Measurements from ENCODE around the gene VPS37B.

Gene VPS37B

DNA sequence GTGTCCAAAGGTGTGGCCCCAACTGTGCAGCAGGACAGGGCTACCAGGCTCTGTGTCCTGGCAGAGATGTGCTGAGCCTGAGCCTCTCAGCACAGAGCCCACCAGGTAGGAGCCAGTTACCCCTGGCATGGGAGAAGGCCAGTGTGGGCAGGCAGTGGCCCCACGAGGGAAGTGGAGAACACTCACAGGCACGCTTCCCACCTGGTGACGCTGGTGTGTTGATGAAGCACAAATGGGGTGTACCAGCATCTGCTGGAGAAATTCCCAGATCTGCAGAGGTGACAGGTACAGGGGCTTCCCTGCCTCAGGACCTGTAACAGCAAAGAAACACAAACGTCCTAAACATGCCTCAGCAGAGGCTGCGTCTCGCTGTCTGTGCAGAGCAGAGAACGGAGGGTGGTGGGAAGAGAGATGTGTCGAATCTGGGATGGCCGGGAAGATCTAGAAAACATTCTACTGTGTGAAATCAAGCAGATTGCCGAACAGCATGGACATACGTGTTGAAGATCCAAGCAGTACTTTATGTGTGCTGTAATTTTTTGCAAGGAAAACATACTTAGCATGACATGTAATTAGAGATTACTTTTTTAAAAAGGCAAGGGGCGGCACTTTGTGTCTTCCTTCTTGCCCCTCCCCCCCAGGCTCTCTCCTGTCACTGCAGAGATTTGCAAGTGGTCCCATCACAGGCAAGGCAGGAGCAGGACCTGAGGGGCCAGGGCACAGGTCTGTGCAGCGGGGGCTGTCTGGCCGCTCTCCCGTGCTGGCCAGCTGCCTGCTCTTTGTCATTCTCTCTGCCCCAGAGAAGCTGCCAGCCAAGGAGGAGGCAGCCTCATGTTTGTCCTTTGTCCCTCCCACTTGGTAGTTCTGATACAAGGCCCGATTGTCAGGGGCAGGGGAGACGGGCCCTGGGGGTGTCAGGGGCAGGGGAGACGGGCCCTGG is 43.3 kb downstream of the VPS37B start:
- DNase-seq (ENCODE audit: low read depth in 2 of 2), result no peak

DNA sequence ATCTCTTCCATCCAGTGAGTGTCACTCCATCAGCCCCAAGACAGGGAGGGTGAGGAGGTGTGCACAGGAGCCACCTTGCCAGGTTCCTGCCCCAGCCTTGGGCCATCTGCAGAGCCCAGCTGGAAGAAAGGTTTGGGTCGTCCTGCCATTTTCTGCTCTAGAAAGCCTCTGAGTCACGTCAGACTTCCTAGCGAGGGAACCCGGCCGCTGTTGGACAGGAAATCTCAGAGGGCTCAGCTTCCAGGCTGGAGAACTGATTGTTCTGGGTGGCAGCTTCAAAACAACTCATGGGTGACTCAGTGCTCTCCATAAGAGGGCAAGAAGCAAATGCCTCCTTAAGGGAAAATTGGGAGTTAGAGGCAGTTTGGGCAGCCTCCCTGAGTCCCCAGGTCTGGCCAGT is 44.1 kb downstream of the VPS37B start:
- DNase-seq (ENCODE audit: low read depth in 2 of 2), result no peak

DNA sequence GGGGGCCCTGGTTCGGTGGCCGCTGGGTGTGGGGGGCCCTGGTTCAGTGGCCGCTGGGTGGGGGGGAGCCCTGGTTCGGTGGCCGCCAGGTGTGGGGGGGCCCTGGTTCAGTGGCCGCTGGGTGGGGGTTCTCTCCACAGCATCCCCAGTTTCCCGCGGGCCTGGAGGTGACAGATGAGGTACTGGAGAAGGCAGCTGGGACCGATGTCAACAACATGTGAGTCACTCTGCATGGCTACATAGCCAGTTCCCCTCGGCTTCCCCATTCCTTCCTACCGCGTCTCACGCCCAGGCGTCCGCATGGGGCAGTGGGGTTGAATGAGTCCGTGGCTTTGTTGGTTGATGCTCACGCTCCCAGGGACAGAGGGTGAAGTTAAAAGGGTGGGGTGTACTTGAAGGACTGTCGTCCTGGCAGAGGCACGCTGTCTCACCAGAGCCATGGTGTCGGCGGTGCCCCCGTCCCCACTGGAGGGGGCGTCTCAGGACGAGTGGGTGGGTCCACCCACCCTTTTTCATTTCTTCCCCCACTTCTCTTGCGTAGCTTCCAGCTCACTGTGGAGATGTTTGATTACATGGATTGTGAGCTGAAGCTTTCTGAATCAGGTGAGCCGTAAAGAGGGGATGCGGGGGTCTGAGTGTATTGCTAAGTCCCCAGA is 45.1 kb downstream of the VPS37B start:
- DNase-seq (ENCODE audit: low read depth in 2 of 2), result no peak

DNA sequence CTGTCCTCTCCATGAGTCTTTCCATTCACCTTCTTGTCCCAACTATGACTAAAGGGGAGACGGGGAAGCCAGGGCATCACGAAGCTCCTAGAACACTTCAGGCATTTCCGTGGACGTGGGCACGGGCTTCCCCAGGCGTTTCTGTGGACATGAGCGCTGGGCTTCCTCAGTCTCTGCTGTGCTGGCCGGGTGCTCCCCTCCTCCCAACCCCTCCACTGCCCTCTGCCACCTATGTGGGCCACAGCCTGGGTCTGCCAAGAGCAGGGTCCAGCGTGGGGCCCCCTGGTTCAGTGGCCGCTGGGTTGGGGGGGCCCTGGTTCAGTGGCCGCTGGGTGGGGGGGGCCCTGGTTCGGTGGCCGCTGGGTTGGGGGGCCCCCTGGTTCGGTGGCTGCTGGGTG is 45.9 kb downstream of the VPS37B start:
- DNase-seq (ENCODE audit: low read depth in 2 of 2), result no peak

DNA sequence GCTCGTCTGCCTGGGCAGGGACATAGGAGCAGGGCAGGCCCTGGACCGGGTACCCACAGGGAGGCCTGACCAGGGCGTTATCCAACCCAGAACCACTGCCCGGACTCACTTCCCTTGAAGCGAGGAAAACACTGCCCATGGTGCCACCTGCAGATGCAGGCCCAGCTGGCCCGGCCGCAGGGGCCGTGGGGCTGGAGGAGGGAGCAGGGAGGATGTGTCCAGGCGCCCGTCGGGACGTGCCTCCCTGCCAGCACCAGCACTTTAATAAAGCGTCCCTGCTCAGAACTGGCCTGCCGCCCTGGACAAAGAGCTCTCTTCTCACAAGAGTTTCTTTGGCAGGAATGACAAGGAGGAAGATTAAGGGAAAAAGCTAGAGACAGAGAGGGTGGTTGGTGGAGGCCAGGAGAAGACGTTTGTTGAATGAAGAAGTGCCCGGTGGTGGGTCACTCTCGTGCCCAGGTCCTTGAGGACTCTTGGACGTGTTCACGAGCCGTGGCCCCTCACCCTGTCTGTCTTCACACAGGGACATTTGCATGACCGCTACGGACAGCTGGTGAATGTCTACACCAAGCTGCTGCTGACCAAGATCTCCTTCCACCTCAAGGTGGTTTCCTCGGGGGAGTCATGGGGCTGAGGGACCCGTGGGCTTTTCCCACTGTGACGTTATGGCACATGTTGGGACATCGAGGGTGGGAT is 46.4 kb downstream of the VPS37B start:
- no peak for DNase-seq (ENCODE audit: low read depth in 2 of 2)

DNA sequence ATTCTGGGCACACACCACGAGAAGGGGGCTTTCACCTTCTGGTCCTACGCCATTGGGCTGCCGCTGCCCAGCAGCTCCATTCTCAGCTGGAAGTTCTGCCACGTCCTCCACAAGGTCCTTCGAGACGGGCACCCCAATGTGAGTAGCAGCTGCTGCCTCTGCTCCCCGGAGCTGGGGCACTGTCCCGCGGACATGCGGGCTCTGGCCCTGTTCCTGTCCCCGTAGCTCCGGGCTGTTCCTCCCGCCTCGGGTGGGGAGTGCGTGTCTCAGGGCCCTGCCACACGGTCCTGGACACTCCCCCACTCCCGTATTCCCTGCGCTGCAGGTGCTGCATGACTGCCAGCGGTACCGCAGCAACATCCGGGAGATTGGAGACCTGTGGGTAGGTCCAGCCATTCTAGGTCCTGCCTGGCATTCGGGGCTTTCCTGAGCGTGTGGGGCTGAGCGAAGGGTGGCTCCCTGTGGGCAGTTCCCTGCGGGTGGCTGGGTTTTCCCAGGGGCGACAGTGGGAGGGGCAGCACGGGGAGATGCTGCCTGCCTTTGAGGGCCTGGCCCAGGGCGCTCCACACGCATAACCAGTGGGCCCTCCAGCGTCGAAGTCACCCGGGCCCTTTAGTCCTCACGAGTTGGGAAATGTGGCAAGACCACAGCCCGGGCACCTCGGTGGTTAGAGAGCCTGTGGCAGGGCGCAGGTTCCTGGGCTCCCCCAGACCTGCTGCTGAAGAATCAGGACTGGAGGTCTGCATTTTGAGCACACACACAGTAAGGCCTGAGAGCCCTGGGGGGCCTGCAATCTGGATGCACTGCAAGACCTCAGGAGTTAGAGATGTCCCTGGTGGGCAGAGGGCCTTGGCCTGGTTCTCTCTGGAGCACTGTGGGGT is 47.2 kb downstream of the VPS37B start:
- no peak for DNase-seq (ENCODE audit: low read depth in 2 of 2)

DNA sequence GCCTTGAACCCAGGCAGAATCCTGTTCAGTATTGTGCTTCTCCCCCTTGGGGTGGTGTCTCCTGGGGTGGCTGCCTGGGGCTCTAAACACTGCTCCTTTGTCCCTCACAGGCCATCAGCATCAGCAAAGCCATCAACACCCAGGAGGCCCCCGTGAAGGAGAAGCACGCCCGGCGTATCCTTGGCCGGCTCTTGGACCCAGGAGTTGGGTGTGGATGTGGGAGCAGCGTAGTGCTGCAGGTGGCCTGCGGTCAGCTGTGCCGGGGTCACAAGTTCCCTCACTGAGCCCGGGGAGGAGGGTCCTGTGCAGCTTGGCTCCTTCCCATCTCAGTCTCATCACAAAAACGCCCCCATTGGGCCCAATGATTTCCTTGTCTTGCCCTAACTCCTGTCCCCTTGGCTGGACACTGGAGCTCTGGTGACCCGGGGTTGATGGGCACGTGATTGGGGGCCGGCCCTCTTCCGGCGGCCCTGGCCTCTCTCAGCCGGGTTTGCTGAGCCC is 48.0 kb downstream of the VPS37B start:
- no peak for DNase-seq (ENCODE audit: low read depth in 2 of 2)

DNA sequence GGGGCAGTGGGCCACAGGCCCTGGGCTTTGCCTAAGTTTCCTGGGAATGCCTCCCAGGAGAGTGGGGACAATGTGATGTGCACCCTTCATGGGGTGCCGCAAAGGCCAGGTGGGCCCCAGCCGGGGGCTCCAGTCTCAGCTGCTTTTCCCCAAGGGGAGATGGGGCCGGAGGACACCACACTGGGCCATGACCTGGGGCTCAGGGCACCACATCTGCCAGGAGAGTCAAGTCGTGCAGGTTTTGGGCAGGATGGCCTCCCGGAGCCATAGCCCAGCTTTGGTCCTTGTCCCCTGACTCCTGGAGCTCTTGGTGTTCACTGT is 48.4 kb downstream of the VPS37B start:
- DNase-seq (ENCODE audit: low read depth in 2 of 2), result no peak

DNA sequence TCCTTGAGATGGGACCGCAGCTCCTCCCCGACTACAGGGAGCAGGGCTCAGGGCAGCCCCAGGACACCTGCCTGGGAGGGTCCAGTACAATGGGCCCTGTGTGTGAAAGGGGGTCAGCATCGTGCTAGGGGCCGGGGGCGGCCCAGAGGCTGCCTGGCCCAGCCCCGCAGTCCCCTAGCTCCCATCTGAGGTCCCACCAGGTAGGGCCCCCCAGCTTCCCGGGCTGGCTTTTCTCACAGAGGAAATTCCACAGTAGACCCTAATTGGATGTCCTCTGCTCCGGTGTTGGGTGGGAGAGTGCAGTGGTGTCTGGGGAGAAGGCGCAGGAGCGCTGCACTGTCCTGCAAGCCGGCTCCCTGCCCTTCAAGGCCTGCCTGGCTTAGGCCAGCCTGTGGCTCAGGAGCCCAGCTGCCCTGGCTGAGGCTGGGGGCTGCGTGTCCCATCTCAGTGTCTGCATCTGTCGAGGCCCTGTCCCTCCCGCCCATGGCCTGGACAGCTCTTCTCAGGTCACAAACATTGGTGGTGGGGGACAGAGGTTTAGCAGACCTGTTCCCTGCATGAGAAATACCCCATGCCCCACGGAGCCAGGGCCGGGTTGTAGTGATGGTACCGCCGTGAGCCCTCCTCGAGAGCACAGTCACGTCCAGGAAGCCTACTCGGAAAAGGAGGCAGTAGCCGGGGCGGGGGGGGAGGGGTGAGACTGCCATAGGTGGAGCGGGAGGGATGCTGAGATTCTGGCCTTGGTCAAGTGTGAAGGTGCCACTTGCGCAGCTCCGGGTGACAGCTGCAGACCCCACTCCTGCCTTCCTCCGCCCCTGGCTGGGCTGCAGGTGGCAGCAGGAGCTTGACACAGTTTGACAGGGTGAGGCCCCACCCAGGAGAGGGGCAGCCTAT is 49.1 kb downstream of the VPS37B start:
- no peak for DNase-seq (ENCODE audit: low read depth in 2 of 2)

DNA sequence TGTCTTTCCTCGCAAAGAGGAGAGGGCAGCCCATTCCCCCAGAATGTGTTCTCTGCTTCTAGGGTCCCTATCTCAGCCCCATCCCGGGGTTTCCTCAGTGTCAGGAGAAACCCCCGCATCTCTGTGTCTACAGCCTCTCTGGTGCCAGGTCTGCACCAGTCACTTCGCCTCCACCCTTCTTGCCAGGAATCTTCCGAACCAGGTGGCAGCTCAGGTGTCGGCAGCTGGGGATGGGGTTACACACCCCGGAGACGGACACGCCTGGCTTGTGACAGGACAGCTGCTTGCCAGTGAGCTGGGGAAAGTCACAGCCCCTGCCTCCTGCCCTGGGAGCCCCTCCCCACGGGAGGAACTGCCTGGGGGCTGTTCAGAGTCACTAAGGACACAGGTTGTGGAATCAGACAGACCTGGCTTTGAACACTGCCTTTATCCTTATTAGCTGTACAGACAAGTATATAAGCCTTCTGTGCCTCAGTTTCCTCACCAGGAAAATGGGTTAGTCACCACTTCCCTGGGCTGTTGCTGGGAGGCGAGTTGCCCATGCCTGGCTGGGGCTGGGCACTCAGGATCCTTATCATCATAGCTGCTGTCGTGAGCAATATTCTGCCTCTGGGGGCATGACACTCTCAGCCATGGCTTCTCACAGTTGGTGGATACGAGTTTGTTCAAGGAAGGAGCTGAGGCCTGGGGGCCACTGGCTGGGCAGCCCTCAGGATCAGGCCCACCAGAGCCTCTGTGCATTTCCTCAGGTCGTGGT is 49.9 kb downstream of the VPS37B start:
- no peak for DNase-seq (ENCODE audit: low read depth in 2 of 2)

DNA sequence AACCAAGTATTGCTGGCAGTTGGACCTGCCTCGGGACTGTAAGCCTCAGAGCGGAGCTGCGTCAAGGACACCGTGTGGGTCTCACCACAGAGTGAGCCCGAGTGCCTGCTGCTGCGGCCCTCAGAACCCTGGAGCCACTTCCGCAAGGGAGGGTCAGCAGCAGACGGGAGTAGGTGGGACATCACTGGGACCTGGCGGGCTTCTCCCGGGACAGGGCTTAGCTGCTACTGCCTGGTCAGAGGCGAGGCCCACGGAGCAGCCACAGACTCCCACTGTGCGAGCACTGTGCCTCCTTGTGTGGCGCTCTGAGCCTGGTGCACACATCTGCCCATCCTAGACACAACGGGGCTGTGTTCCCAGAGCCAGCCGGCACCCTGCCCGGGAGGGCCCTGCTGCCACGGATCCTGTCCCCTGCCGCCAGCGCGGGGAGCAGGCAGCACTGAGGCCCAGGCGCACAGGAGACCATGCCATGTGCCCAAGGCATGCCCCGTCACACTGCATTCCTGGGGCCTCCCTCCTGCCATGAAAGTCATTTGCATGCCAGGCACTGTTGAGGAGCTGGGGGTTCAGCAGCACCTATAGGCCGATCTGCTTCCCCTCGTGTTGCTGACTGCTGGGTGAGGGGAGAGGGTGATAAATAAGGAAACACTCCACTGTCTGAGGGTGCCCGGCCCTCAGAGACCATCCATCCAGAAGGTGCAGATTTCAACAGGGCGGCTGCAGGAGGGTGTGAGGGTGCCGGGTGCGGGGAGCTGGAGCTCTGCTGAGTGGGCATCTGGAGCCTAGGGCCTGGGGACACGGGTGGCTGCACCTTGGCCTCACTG is 50.7 kb downstream of the VPS37B start:
- no peak for DNase-seq (ENCODE audit: low read depth in 2 of 2)

DNA sequence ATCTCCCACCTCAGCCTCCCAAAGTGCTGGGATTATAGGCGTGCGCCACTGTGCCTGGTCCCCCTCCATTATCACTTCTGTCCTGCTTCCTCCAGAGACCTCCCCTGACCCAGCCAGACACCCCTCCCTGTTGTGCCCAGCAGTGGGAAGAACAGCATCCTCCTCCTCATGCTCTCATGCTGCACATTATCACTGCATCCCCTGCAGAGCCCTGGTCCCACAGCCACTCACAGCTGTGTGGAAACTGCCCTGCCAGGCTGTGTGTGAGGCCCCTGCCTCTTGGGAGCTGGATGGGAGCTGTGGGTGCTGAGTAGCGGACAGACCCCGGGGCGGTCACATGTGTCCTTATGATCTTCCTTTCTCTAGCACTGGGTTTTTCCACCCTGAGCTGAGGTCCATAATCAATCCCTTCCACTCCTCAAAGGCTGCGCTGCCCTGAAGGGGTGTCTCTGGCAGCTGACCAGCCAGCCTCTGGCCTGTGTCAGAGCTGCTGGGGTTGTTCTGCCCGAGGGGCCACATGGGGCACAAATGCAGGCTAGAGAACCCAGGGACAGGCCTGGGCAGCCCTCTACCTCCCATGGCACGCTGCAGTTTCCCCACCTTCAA is 51.5 kb downstream of the VPS37B start:
- DNase-seq (ENCODE audit: low read depth in 2 of 2), result no peak

DNA sequence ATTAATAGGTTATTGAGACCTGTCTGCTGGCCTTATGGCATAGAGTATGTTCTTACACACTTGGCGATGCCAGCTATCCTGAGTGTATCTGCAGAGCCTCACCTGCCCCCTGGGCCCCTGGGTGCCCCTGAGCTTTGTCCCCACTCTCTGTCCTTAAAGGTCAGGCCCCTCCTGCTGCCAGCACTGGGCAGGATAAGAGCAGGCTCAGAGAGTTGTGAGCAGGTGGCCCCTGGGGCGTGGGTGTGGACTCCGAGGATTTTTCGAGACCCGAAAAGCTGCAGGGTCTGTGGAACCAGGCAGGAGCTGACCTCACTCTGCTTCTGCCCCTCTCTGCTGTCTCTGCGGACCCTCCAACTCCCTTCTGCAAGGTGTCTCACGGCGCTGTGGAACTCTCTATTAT is 52.5 kb downstream of the VPS37B start:
- no peak for DNase-seq (ENCODE audit: low read depth in 2 of 2)

DNA sequence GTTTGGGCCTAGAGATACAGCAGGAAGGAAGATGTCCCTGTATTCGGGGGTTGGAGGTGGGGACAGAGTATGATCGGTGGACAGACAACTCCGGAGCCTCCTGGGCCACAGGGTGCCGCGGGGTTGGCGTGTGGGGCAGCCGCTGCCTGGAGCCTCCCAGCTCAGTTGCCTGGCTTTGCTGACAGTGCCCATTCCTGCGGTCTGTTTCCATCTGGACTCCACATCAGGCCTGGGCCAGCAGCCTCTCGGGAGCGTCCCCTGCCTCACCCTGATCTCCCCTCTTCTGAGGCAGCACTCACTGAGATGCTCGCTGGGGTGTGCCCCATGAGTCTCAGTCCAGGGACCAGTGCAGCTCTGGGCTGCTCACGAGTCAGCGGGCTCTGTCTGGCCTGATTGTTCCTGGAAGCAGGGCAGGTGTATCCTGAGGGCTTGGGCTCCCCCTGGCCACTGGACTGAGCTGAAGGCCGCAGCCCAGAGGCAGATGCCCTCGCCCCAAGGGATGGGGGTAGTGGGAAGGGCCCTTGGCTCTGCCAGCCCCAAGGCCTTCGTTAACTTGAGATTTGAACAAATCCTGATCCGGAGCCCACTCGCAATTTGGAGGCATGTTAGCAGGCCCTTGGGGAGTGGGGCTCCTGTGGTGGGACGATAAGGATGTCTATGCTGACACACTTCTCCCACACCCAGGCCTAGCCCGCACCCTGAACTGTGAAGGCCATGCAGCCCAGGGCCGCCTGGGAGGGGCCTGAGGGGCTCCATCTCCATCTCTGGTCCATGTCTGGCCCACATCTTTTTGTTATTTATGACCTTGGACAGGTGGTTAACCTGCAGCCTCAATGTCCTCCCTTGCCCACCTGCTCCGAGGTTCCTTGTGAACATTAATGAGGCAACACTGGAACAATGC is 53.2 kb downstream of the VPS37B start:
- DNase-seq (ENCODE audit: low read depth in 2 of 2), result no peak

DNA sequence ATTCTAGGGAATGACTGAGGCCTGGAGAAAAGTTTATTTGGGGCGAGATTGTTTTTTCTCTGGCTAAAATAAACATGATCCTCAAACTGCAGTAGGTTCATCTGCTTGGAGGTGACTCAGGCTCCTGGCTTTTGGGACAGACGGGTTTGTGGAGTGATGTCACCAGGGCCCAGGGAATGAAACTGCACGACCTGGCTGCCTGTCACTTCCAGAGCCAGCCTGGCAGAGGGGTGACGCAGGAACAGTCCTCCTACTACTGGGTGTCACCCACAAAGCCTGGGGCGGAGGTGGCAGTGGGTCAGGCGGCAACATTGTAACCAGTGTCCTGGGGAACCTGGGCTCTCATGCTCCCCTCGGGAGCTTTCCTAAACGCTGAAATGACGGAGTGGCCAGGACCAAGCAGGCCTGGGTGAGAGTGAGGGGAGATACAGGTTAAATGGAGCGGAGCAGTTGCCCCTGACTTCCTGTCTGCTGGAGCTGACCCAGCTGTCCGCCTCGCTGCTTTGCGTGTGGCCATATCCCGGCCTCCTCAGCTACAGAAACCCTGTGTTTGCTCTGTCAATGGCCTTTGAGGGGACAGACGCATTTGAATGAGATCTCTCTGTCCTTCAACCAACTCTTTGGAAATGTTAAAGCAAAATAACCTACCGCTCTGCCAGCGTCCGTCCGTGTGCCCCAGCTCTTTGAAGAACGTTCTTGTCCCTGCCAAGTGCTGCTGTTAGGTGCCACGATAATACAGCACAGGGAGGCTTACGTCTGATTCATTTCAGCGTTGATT is 54.2 kb downstream of the VPS37B start:
- no peak for DNase-seq (ENCODE audit: low read depth in 2 of 2)
